Astrocyte (in vitro differentiated cells and primary cell): Measurements from ENCODE around the gene PCDHGB6.

Experiments
- EZH2 ChIP-seq: IDR thresholded peaks from 2 replicates; pipeline ENCODE4 v1.6.1; 2012; ENCODE audit warnings: mild to moderate bottlenecking, low read length, inconsistent platforms; ENCODE audit not compliant: insufficient read depth
- TF ChIP-seq, protein P1 (sequence below): IDR thresholded peaks from 2 replicates; pipeline ENCODE4 v1.5.1; 2011; ENCODE audit warnings: low read depth, mild to moderate bottlenecking, inconsistent platforms, low read length, moderate library complexity; ENCODE audit not compliant: insufficient read depth

- TF ChIP-seq, protein P1, sequence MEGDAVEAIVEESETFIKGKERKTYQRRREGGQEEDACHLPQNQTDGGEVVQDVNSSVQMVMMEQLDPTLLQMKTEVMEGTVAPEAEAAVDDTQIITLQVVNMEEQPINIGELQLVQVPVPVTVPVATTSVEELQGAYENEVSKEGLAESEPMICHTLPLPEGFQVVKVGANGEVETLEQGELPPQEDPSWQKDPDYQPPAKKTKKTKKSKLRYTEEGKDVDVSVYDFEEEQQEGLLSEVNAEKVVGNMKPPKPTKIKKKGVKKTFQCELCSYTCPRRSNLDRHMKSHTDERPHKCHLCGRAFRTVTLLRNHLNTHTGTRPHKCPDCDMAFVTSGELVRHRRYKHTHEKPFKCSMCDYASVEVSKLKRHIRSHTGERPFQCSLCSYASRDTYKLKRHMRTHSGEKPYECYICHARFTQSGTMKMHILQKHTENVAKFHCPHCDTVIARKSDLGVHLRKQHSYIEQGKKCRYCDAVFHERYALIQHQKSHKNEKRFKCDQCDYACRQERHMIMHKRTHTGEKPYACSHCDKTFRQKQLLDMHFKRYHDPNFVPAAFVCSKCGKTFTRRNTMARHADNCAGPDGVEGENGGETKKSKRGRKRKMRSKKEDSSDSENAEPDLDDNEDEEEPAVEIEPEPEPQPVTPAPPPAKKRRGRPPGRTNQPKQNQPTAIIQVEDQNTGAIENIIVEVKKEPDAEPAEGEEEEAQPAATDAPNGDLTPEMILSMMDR: no peak
- no peak for TF ChIP-seq EZH2
Measured at GRCh38 chr5:141431286-141431685, 23.5 kb downstream of the PCDHGB6 start.
